Panc1 (cell line): ENCODE results near the gene FBXO3. TPM values are rescaled to one million over a fixed set of nuclear protein-coding genes. Genes with fewer than 3 reads are reported as not detected.

Experiments
- ATAC-seq: fragments of 200-7000 bp; cut with Tn5 transposase; 2 replicates; pipeline ENCODE4 v1.9.1; 2020; ENCODE audit warnings: mild to moderate bottlenecking, moderate library complexity
- BruUV-seq: library from RNA; stranded (reverse); fragments of 400-500 nt; replicated peaks from 2 replicates; lab custom pipeline; 2021; lab: Mats Ljungman, UMichigan
- CTCF ChIA-PET: fragments of 300-600 bp; sonication (Branson Sonifier 250); formaldehyde crosslinking; loops from one replicate; lab custom pipeline; 2022; ENCODE audit warnings: antibody characterized with exemption; lab: Charles Lee
- POLR2A ChIA-PET: fragments of 300-600 bp; sonication (Branson Sonifier 250); formaldehyde crosslinking; loops from one replicate; lab custom pipeline; 2022; ENCODE audit warnings: antibody characterized with exemption; lab: Charles Lee
- DNase-seq: peaks from one replicate; pipeline ENCODE4 v3.0.0-alpha.2; 2010; ENCODE audit warnings: low read depth, low spot score
- H3K27ac ChIP-seq: 2 replicates; pipeline ENCODE4 v1.5.1; 2011; ENCODE audit warnings: mild to moderate bottlenecking, low read length, inconsistent platforms
- H3K27me3 ChIP-seq: fragments of 200-500 bp; sonication (Bioruptor generic); 2 replicates; pipeline ENCODE4 v1.6.0; 2014; ENCODE audit warnings: low read length, inconsistent platforms; ENCODE audit not compliant: control insufficient read depth, insufficient read depth
- H3K36me3 ChIP-seq: fragments of 200-500 bp; sonication (Bioruptor generic); 2 replicates; pipeline ENCODE4 v1.5.1; 2014; ENCODE audit warnings: inconsistent platforms, mild to moderate bottlenecking, low read length, moderate library complexity; ENCODE audit not compliant: control insufficient read depth, insufficient read depth
- H3K4me1 ChIP-seq: 2 replicates; pipeline ENCODE4 v1.5.1; 2011; ENCODE audit warnings: inconsistent platforms, mild to moderate bottlenecking, low read length, moderate library complexity; ENCODE audit not compliant: control insufficient read depth, insufficient read depth
- H3K4me3 ChIP-seq, 2 experiments: 2 replicates each; pipeline ENCODE4 v1.5.1; 2011 to 2012; ENCODE audit warnings: low read depth in 2 of 2, low read length in 2 of 2, mild to moderate bottlenecking in 2 of 2, inconsistent platforms in 1 of 2, moderate library complexity in 1 of 2
- H3K9me3 ChIP-seq: fragments of 200-500 bp; sonication (Bioruptor generic); 2 replicates; pipeline ENCODE4 v1.5.1; 2014; ENCODE audit warnings: low read depth, mild to moderate bottlenecking, inconsistent platforms, low read length, moderate library complexity; ENCODE audit not compliant: control insufficient read depth, insufficient read depth
- CTCF ChIP-seq: fragments of 450-650 bp; IDR thresholded peaks from 2 replicates; pipeline ENCODE4 v1.5.1; 2017; ENCODE audit warnings: mild to moderate bottlenecking
- POLR2AphosphoS5 ChIP-seq: IDR thresholded peaks from 2 replicates; pipeline ENCODE4 v1.6.1; 2012; ENCODE audit warnings: mild to moderate bottlenecking, low read depth, low read length, moderate library complexity
- REST ChIP-seq, 2 experiments: IDR thresholded peaks; 2 replicates each; pipeline ENCODE4 v1.6.1; 2011 to 2012; ENCODE audit warnings: low read depth in 2 of 2, control low read depth in 1 of 2, low read length in 1 of 2, mild to moderate bottlenecking in 1 of 2, moderate library complexity in 1 of 2; ENCODE audit not compliant: insufficient read depth in 1 of 2
- SIN3A ChIP-seq: IDR thresholded peaks from 2 replicates; pipeline ENCODE4 v1.6.1; 2012; ENCODE audit warnings: low read depth, mild to moderate bottlenecking, low read length, moderate library complexity, borderline replicate concordance; ENCODE audit not compliant: insufficient read depth
- TCF7L2 ChIP-seq: IDR thresholded peaks from 2 replicates; pipeline ENCODE4 v1.6.1; 2011; ENCODE audit warnings: mild to moderate bottlenecking, low read depth, low read length, inconsistent platforms
- in situ Hi-C: cut with HindIII; loops from 2 replicates; pipeline ENCODE4 v1.10.0; 2016; ENCODE audit warnings: low sequenced_read_pairs, low pct_unique_long_range_greater_than_20kb
- intact Hi-C: fragments of 100-400 bp; cut with micrococcal nuclease; formaldehyde crosslinking; loops from one replicate; pipeline ENCODE4 v1.10.0; 2022; ENCODE audit not compliant: unreplicated experiment
- total RNA-seq: library from RNA; stranded (reverse); gene quantifications from one replicate; pipeline ENCODE4 v1.2.1, GENCODE V29; 2021; ENCODE audit not compliant: unreplicated experiment

FBXO3 gene
- total RNA-seq, 1 experiment from 2014 or later = 22.3 TPM

DNA sequence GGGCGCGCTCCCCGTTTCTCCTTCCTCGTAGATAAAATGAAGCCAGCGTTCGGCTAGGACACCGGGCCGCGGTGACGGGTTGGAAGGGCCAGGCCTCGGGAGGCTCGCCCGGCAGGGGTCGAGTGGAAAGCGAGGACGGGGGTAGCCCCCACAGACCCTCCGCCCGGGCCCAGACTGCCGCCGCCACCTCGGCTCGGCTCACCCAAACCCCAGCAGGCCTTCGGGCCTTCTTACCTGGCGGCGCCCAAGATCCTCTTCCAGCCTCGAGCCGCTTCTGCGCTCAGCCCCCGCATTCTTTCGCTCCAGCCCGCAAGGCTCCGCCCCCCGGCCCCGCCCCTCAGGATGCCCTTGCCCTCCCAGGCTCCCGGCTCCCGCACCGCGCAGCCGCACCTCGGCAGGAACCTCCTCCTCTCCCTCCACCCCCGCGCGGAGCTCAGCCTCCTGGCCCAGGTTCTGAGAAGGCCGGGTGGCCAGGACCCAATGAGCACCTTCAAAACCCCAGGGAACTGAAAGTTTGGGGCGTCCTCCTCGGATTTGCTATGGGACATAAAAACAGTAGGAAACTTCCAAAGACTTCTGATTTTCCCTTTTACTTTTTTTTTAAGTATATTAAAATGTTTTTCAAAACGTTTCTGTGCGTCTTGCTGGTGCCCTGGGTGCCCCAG is 38.0 kb downstream of the FBXO3 start, which contains the start of gene CD59:
Gene CD59, minus strand, starts transcription at position 276 of the 665 bp plus-strand sequence. CDS start 13,978 bp downstream, outside the sequence.
- intact Hi-C loops (no loop called here), in situ Hi-C loops (no loop called here)
- BruUV-seq = no TSS peak
- TF ChIP-seq POLR2AphosphoS5 (peak; percentile 90), CTCF (no peak)
- peaks cover 41% of the 10 kb centered on the region for H3K4me1 ChIP-seq
- peak; percentile 91 for ATAC-seq
- H3K27me3 ChIP-seq = no peaks in the 10 kb centered on the region
- H3K36me3 ChIP-seq = no peaks in the 10 kb centered on the region; the same call in 1 of the 2 replicates
- H3K4me3 ChIP-seq = peak within 1 kb of the TSS; percentile 83 to 95
- DNase-seq = no peak
- POLR2A ChIA-PET = interaction anchor here (0.6 to 1.3 kb wide), 8 partner anchors 12 to 527 kb away, joined by 3 to 14 read pairs (median 8); no protein-coding TSS in a partner anchor
- no peaks in the 10 kb centered on the region for H3K9me3 ChIP-seq
- peak within 1 kb of the TSS; percentile 85 for H3K27ac ChIP-seq
- CTCF ChIA-PET = interaction anchor here (0.6 to 1.8 kb wide), 2 partner anchors 19 to 619 kb away, joined by 3 to 5 read pairs; no protein-coding TSS in a partner anchor

- peaks cover 48% of the 10 kb centered on the region for H3K4me1 ChIP-seq
- ATAC-seq (peak; percentile 18), DNase-seq (no peak)
- H3K9me3 ChIP-seq = no peaks in the 10 kb centered on the region
- POLR2A ChIA-PET = interaction anchor here (0.7 to 1.8 kb wide), 4 partner anchors 11 to 35 kb away, joined by 4 to 12 read pairs (median 6); no protein-coding TSS in a partner anchor
- H3K27me3 ChIP-seq = no peaks in the 10 kb centered on the region
- H3K27ac ChIP-seq = peak overlapping the region; percentile 85
- CTCF ChIA-PET = interaction anchor here (0.6 to 1.8 kb wide), 3 partner anchors 18 to 697 kb away, joined by 3 to 5 read pairs (median 4); no protein-coding TSS in a partner anchor
- no TSS peak for BruUV-seq
- peak overlapping the region; percentile 83 to 95 for H3K4me3 ChIP-seq
- TF ChIP-seq CTCF = no peak
- no peak for TF ChIP-seq REST (IDR thresholded peaks at IDR 0.05; ENCODE audit: insufficient read depth in 1 of 2, low read depth in 2 of 2, low read length in 1 of 2)
- TF ChIP-seq SIN3A = no peak
- TF ChIP-seq POLR2AphosphoS5 = no peak; the same call in 1 of the 2 replicates
- TF ChIP-seq TCF7L2 = no peak
- intact Hi-C loops = no loop called here
- in situ Hi-C loops = no loop called here
- H3K36me3 ChIP-seq = peaks cover 1% of the 10 kb centered on the region; the same call in 1 of the 2 replicates
Observed at GRCh38 chr11:33735271-33736147, 38.8 kb downstream of the FBXO3 start.
